ENCODE data around the gene MCC. TPM values are rescaled to one million over a fixed set of nuclear protein-coding genes. Genes with fewer than 3 reads are reported as not detected.

Gene MCC
- total RNA-seq, 4 donors from 2014 or later = 6.8 to 11.9 (median 9.0) TPM

GRCh38 chr5:113071401-113071800 lies 416.9 kb downstream of the MCC start:
- ATAC-seq (no peak), DNase-seq (no peak)
- intact Hi-C loops (cut with DNase I; ENCODE audit: low total_unique reads) = no loop called here
- Histone ChIP-seq H3K27ac (no peak overlapping the region), H3K9me3 (no peaks in the 10 kb centered on the region), H3K27me3 (no peaks in the 10 kb centered on the region), H3K4me1 (no peaks in the 10 kb centered on the region), H3K36me3 (peaks cover 0 to 5% of the 10 kb centered on the region in 2 donors), H3K4me3 (no peak overlapping the region)
- TF ChIP-seq CTCF (IDR thresholded peaks at IDR 0.05 in 4 of 5, conservative IDR thresholded peaks at IDR 0.05 in 1 of 5) (no peak), POLR2A (IDR thresholded peaks at IDR 0.05) (no peak)
- in situ Hi-C loops (cut with MboI; ENCODE audit: low sequenced_read_pairs in 4 of 4) = no loop called here

- no peak for DNase-seq
- TF ChIP-seq CTCF (IDR thresholded peaks at IDR 0.05 in 4 of 5, conservative IDR thresholded peaks at IDR 0.05 in 1 of 5) (no peak), POLR2A (IDR thresholded peaks at IDR 0.05) (no peak)
- no peaks in the 10 kb centered on the region for H3K4me1 ChIP-seq
- intact Hi-C loops (cut with DNase I; ENCODE audit: low total_unique reads) (no loop called here), in situ Hi-C loops (cut with MboI; ENCODE audit: low sequenced_read_pairs in 4 of 4) (no loop called here)
- H3K4me3 ChIP-seq = no peak overlapping the region
- no peaks in the 10 kb centered on the region for H3K27me3 ChIP-seq
- no peak overlapping the region for H3K27ac ChIP-seq
- peaks cover 0 to 6% of the 10 kb centered on the region in 2 donors for H3K36me3 ChIP-seq
- no peak for ATAC-seq
- H3K9me3 ChIP-seq = no peaks in the 10 kb centered on the region
Measured at GRCh38 chr5:113070901-113071300, 417.4 kb downstream of the MCC start.

GRCh38 chr5:113068559-113068958 lies 419.7 kb downstream of the MCC start:
- in situ Hi-C loops (cut with MboI; ENCODE audit: low sequenced_read_pairs in 4 of 4) (no loop called here), intact Hi-C loops (cut with DNase I; ENCODE audit: low total_unique reads) (no loop called here)
- H3K27me3 ChIP-seq = no peaks in the 10 kb centered on the region
- DNase-seq (no peak), ATAC-seq (no peak)
- TF ChIP-seq POLR2A (IDR thresholded peaks at IDR 0.05) (no peak), CTCF (IDR thresholded peaks at IDR 0.05 in 4 of 5, conservative IDR thresholded peaks at IDR 0.05 in 1 of 5) (no peak)
- no peak overlapping the region for H3K27ac ChIP-seq
- H3K4me1 ChIP-seq = no peaks in the 10 kb centered on the region
- H3K9me3 ChIP-seq = no peaks in the 10 kb centered on the region
- H3K4me3 ChIP-seq = no peak overlapping the region
- peaks cover 0 to 6% of the 10 kb centered on the region in 2 donors for H3K36me3 ChIP-seq

- in situ Hi-C loops (cut with MboI; ENCODE audit: low sequenced_read_pairs in 4 of 4) = no loop called here
- DNase-seq (no peak), ATAC-seq (no peak)
- H3K27me3 ChIP-seq = no peaks in the 10 kb centered on the region
- no peak overlapping the region for H3K27ac ChIP-seq
- no peaks in the 10 kb centered on the region for H3K9me3 ChIP-seq
- intact Hi-C loops (cut with DNase I; ENCODE audit: low total_unique reads) = no loop called here
- H3K4me3 ChIP-seq = no peak overlapping the region
- H3K4me1 ChIP-seq = no peaks in the 10 kb centered on the region
- H3K36me3 ChIP-seq = peaks cover 0 to 6% of the 10 kb centered on the region in 2 donors
- TF ChIP-seq CTCF (IDR thresholded peaks at IDR 0.05 in 4 of 5, conservative IDR thresholded peaks at IDR 0.05 in 1 of 5) (no peak), POLR2A (IDR thresholded peaks at IDR 0.05) (no peak)
Measured at GRCh38 chr5:113067635-113068344, 420.5 kb downstream of the MCC start.

GRCh38 chr5:113065626-113066025 lies 422.6 kb downstream of the MCC start:
- ATAC-seq (no peak), DNase-seq (no peak)
- Histone ChIP-seq H3K4me1 (no peaks in the 10 kb centered on the region), H3K4me3 (no peak overlapping the region), H3K9me3 (no peaks in the 10 kb centered on the region), H3K36me3 (peaks cover 0 to 6% of the 10 kb centered on the region in 2 donors), H3K27me3 (no peaks in the 10 kb centered on the region), H3K27ac (no peak overlapping the region)
- intact Hi-C loops (cut with DNase I; ENCODE audit: low total_unique reads) = no loop called here
- TF ChIP-seq CTCF (IDR thresholded peaks at IDR 0.05 in 4 of 5, conservative IDR thresholded peaks at IDR 0.05 in 1 of 5) (no peak), POLR2A (IDR thresholded peaks at IDR 0.05) (no peak)
- in situ Hi-C loops (cut with MboI; ENCODE audit: low sequenced_read_pairs in 4 of 4) = no loop called here
